HepG2 (cell line): ENCODE data around the gene ANTKMT. TPM values are rescaled to one million over a fixed set of nuclear protein-coding genes. Genes with fewer than 3 reads are reported as not detected.

ENCODE experiments used
- CENPX ChIP-seq: sonication (generic); formaldehyde crosslinking; IDR thresholded peaks from 2 replicates; pipeline ENCODE4 v1.9.0; 2021; ENCODE audit warnings: mild to moderate bottlenecking, missing genetic modification reagents, moderate library complexity
- CREM ChIP-seq, 2 experiments: sonication (generic) in 1 of 2; formaldehyde crosslinking in 1 of 2; IDR thresholded peaks; 2 replicates each; pipeline versions ENCODE4 v1.4.0 to v1.6.1; 2016 to 2020; ENCODE audit warnings: antibody characterized with exemption in 1 of 2, mild to moderate bottlenecking in 1 of 2, missing genetic modification reagents in 1 of 2
- ELF4 ChIP-seq: sonication (generic); formaldehyde crosslinking; IDR thresholded peaks from 2 replicates; pipeline ENCODE4 v1.5.0; 2020; ENCODE audit warnings: missing genetic modification reagents, mild to moderate bottlenecking, moderate library complexity, borderline replicate concordance
- MAFG ChIP-seq: sonication (generic); formaldehyde crosslinking; IDR thresholded peaks from 2 replicates; pipeline ENCODE4 v1.5.1; 2020; ENCODE audit warnings: mild to moderate bottlenecking, missing genetic modification reagents
- PITX1 ChIP-seq: sonication (generic); formaldehyde crosslinking; IDR thresholded peaks from 2 replicates; pipeline ENCODE4 v1.5.1; 2020; ENCODE audit warnings: mild to moderate bottlenecking, missing genetic modification reagents
- SNRNP70 ChIP-seq: fragments of 200-400 bp; formaldehyde crosslinking; IDR thresholded peaks from 2 replicates; pipeline ENCODE4 v1.6.1; 2017; ENCODE audit warnings: mild to moderate bottlenecking, low read depth, low read length, moderate library complexity
- STAT6 ChIP-seq: sonication (generic); formaldehyde crosslinking; IDR thresholded peaks from 2 replicates; pipeline ENCODE4 v1.4.0; 2020; ENCODE audit warnings: missing genetic modification reagents, mild to moderate bottlenecking, borderline replicate concordance
- TAF1 ChIP-seq: sonication (generic); formaldehyde crosslinking; IDR thresholded peaks from 2 replicates; pipeline ENCODE4 v1.4.0; 2020; ENCODE audit warnings: missing genetic modification reagents
- TBL1XR1 ChIP-seq: fragments of 150-350 bp; IDR thresholded peaks from 2 replicates; pipeline ENCODE4 v1.6.1; 2014; ENCODE audit warnings: borderline replicate concordance, low read length; ENCODE audit not compliant: partially characterized antibody
- ZFP90 ChIP-seq: sonication (generic); formaldehyde crosslinking; IDR thresholded peaks from 2 replicates; pipeline ENCODE4 v1.8.0; 2022; ENCODE audit warnings: missing genetic modification reagents, mild to moderate bottlenecking, inconsistent platforms, borderline replicate concordance
- ZFX ChIP-seq: sonication (generic); formaldehyde crosslinking; IDR thresholded peaks from 2 replicates; pipeline ENCODE4 v1.4.0; 2020; ENCODE audit warnings: mild to moderate bottlenecking, low read depth, missing genetic modification reagents, moderate library complexity
- ZNF143 ChIP-seq: sonication (generic); formaldehyde crosslinking; IDR thresholded peaks from 2 replicates; pipeline ENCODE4 v1.4.0; 2020; ENCODE audit warnings: missing genetic modification reagents
- ZNF207 ChIP-seq: fragments of 450-650 bp; IDR thresholded peaks from 2 replicates; pipeline ENCODE4 v1.6.1; 2016; ENCODE audit warnings: antibody characterized with exemption, borderline replicate concordance
- ZNF281 ChIP-seq: sonication (generic); formaldehyde crosslinking; IDR thresholded peaks from 2 replicates; pipeline ENCODE4 v1.4.0; 2020; ENCODE audit warnings: missing genetic modification reagents, borderline replicate concordance
- polyA plus RNA-seq, 8 experiments: library from polyadenylated mRNA; depleted of rRNA in 3 of 8; stranded (reverse) in 7 of 8; unstranded in 1 of 8; fragments of >200 nt; fragmentation: Illumina TruSeq in 4 of 8; extraction: Trizol in 4 of 8; gene quantifications; 2 replicates each; pipeline versions ENCODE4 v1.2.1 to v1.2.3, GENCODE V29; 2011 to 2016; ENCODE audit warnings: low read depth in 4 of 8, missing spikeins in 1 of 8, mixed read lengths in 1 of 8; ENCODE audit not compliant: insufficient read depth in 1 of 8
- total RNA-seq, 5 experiments: library from RNA; depleted of rRNA; stranded (reverse); fragments of >200 nt; fragmentation: Illumina TruSeq; extraction: Trizol; gene quantifications; 2 replicates each; pipeline ENCODE4 v1.2.3, GENCODE V29; 2016; ENCODE audit warnings: low read depth in 1 of 5
- TF ChIP-seq, protein P1 (sequence below): sonication (generic); formaldehyde crosslinking; IDR thresholded peaks from 2 replicates; pipeline ENCODE4 v1.4.0; 2020; ENCODE audit warnings: mild to moderate bottlenecking, missing genetic modification reagents
- TF ChIP-seq, protein P2 (sequence below): sonication (generic); formaldehyde crosslinking; IDR thresholded peaks from 2 replicates; pipeline ENCODE4 v1.5.1; 2020; ENCODE audit warnings: missing genetic modification reagents, mild to moderate bottlenecking, borderline replicate concordance

Gene ANTKMT
- total and polyA plus RNA-seq, 2 of the 13 experiments (the other 11 are each of a cell fraction or from before 2014, with no cell fraction given) = 7.5 to 47.8 TPM

GRCh38 chr16:679814-680624 is 40.9 kb upstream of the ANTKMT start, which contains the start of gene STUB1 (continued):
- TF ChIP-seq ELF4 (CRISPR knock-in tag) = no peak
- no peak for TF ChIP-seq CREM (IDR thresholded peaks at IDR 0.05)
- no peak for TF ChIP-seq CREM (CRISPR knock-in tag; IDR thresholded peaks at IDR 0.05)
- TF ChIP-seq ZFP90 (CRISPR knock-in tag) = no peak
- TF ChIP-seq ZNF143 (CRISPR knock-in tag) = no peak
- no peak for TF ChIP-seq STAT6 (CRISPR knock-in tag)
- no peak for TF ChIP-seq CENPX (CRISPR knock-in tag)
- TF ChIP-seq, protein P1, sequence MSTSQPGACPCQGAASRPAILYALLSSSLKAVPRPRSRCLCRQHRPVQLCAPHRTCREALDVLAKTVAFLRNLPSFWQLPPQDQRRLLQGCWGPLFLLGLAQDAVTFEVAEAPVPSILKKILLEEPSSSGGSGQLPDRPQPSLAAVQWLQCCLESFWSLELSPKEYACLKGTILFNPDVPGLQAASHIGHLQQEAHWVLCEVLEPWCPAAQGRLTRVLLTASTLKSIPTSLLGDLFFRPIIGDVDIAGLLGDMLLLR (CRISPR knock-in tag) = no peak
- peak; percentile 16; the same call in 1 of the 2 replicates for TF ChIP-seq TAF1
- no peak for TF ChIP-seq MAFG (CRISPR knock-in tag)
- TF ChIP-seq SNRNP70 = no peak
- TF ChIP-seq TBL1XR1 = no peak
- TF ChIP-seq, protein P2, sequence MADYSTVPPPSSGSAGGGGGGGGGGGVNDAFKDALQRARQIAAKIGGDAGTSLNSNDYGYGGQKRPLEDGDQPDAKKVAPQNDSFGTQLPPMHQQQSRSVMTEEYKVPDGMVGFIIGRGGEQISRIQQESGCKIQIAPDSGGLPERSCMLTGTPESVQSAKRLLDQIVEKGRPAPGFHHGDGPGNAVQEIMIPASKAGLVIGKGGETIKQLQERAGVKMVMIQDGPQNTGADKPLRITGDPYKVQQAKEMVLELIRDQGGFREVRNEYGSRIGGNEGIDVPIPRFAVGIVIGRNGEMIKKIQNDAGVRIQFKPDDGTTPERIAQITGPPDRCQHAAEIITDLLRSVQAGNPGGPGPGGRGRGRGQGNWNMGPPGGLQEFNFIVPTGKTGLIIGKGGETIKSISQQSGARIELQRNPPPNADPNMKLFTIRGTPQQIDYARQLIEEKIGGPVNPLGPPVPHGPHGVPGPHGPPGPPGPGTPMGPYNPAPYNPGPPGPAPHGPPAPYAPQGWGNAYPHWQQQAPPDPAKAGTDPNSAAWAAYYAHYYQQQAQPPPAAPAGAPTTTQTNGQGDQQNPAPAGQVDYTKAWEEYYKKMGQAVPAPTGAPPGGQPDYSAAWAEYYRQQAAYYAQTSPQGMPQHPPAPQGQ = no peak
- TF ChIP-seq ZFX = peak; percentile 69
- no peak for TF ChIP-seq PITX1 (CRISPR knock-in tag)
- no peak for TF ChIP-seq ZNF281 (CRISPR knock-in tag)
- no peak for TF ChIP-seq ZNF207
